CD4-positive, alpha-beta T cell (primary cell): ENCODE results near the gene TSPAN18. TPM values are rescaled to one million over a fixed set of nuclear protein-coding genes. Genes with fewer than 3 reads are reported as not detected.

ENCODE experiments used
- ATAC-seq: fragments of 200-7000 bp; cut with Tn5 transposase; one replicate; pipeline ENCODE4 v1.10.0; 2022; ENCODE audit warnings: mild to moderate bottlenecking; ENCODE audit not compliant: poor library complexity
- CTCF ChIA-PET: fragments of 350-600 bp; sonication (Branson Sonifier 250); formaldehyde crosslinking; loops from one replicate; lab custom pipeline; 2021; ENCODE audit warnings: antibody characterized with exemption, inconsistent platforms; lab: Charles Lee
- POLR2A ChIA-PET: fragments of 350-600 bp; sonication (Branson Sonifier 250); formaldehyde crosslinking; loops from one replicate; lab custom pipeline; 2021; ENCODE audit warnings: antibody characterized with exemption, inconsistent platforms; lab: Charles Lee
- DNase-seq, 14 experiments: peaks; one replicate each; pipeline ENCODE4 v3.0.0-alpha.2; 2013 to 2020; ENCODE audit warnings: mixed read lengths in 2 of 14
- H3K27ac ChIP-seq, 2 donors: one replicate each; pipeline versions ENCODE4 v1.5.1 to v1.7.0; 2013; ENCODE audit warnings: low read length in 2 of 2, low read depth in 1 of 2, mild to moderate bottlenecking in 1 of 2
- H3K27me3 ChIP-seq, 2 experiments: 1 replicate in 1 of 2; 2 replicates in 1 of 2; pipeline versions ENCODE4 v1.6.1 to v1.7.0; 2013; ENCODE audit warnings: low read length in 2 of 2, control low read depth in 1 of 2, mild to moderate bottlenecking in 1 of 2, moderate library complexity in 1 of 2; ENCODE audit not compliant: insufficient read depth in 2 of 2, control insufficient read depth in 1 of 2
- H3K36me3 ChIP-seq: one replicate; pipeline ENCODE4 v1.6.1; 2013; ENCODE audit warnings: low read length, control low read depth; ENCODE audit not compliant: insufficient read depth
- H3K4me1 ChIP-seq: one replicate; pipeline ENCODE4 v1.6.1; 2013; ENCODE audit warnings: low read length, control low read depth; ENCODE audit not compliant: insufficient read depth
- H3K4me3 ChIP-seq: one replicate; pipeline ENCODE4 v1.5.1; 2013; ENCODE audit warnings: mild to moderate bottlenecking, low read length, moderate library complexity
- H3K9me3 ChIP-seq, 2 experiments: 1 replicate in 1 of 2; 2 replicates in 1 of 2; pipeline versions ENCODE4 v1.6.1 to v1.7.0; 2013; ENCODE audit warnings: low read length in 2 of 2, mild to moderate bottlenecking in 2 of 2, control low read depth in 1 of 2, moderate library complexity in 1 of 2; ENCODE audit not compliant: control insufficient read depth in 1 of 2, insufficient read depth in 1 of 2
- H3K27ac Mint-ChIP-seq: one replicate; pipeline ENCODE4 v1.8.0; 2020; ENCODE audit warnings: mixed read lengths
- H3K27me3 Mint-ChIP-seq: one replicate; pipeline ENCODE4 v1.8.0; 2021; ENCODE audit warnings: mixed read lengths
- H3K36me3 Mint-ChIP-seq: one replicate; pipeline ENCODE4 v1.8.0; 2021; ENCODE audit warnings: low read depth, mixed read lengths
- H3K4me1 Mint-ChIP-seq: one replicate; pipeline ENCODE4 v1.8.0; 2021; ENCODE audit warnings: low read depth, mixed read lengths
- H3K4me3 Mint-ChIP-seq: one replicate; pipeline ENCODE4 v1.8.0; 2020; ENCODE audit warnings: mild to moderate bottlenecking, mixed read lengths
- H3K9me3 Mint-ChIP-seq: one replicate; pipeline ENCODE4 v1.8.0; 2020; ENCODE audit warnings: mixed read lengths
- CTCF ChIP-seq: fragments of 200-600 bp; IDR thresholded peaks from one replicate; pipeline ENCODE4 v1.8.0; 2022; ENCODE audit warnings: antibody characterized with exemption, mild to moderate bottlenecking
- intact Hi-C, 2 experiments: fragments of 100-400 bp; cut with DNase I in 1 of 2; cut with micrococcal nuclease in 1 of 2; formaldehyde crosslinking; loops; one replicate each; pipeline versions ENCODE4 v1.15.1 to v1.9.0; 2023 to 2025; cut with DNase I, micrococcal nuclease
- total RNA-seq, 174 experiments: library from RNA in 2 of 174; stranded (reverse) in 2 of 174; gene quantifications; one replicate each; pipeline ENCODE4 v1.2.3 and lab custom pipeline; 2021 to 2026

Gene TSPAN18
- total RNA-seq, 2 experiments from 2014 or later = 23.0 to 25.3 TPM

- CTCF ChIA-PET = interaction anchor here (0.7 kb wide), 1 partner anchor 65 kb away, joined by 3 read pairs; no protein-coding TSS in a partner anchor
- no peaks in the 10 kb centered on the region for H3K9me3 ChIP-seq
- no peak overlapping the region for H3K4me3 ChIP-seq
- H3K4me3 Mint-ChIP-seq = no peak overlapping the region
- H3K27ac ChIP-seq = no peak overlapping the region
- no peaks in the 10 kb centered on the region for H3K27me3 Mint-ChIP-seq
- ATAC-seq = no peak
- no peaks in the 10 kb centered on the region for H3K4me1 Mint-ChIP-seq
- no peak for TF ChIP-seq CTCF
- no peaks in the 10 kb centered on the region for H3K4me1 ChIP-seq
- DNase-seq = no peak
- no peaks in the 10 kb centered on the region for H3K27me3 ChIP-seq
- POLR2A ChIA-PET = no interaction called here
- H3K9me3 Mint-ChIP-seq = no peaks in the 10 kb centered on the region
- no peak overlapping the region for H3K27ac Mint-ChIP-seq
- intact Hi-C loops = no loop called here
- no peaks in the 10 kb centered on the region for H3K36me3 Mint-ChIP-seq
- H3K36me3 ChIP-seq = no peaks in the 10 kb centered on the region
These were observed 239.9 kb downstream of the TSPAN18 start for GRCh38 chr11:44966694-44967093.

- intact Hi-C loops = no loop called here
- no peak for ATAC-seq
- ChIA-PET CTCF (no interaction called here), POLR2A (no interaction called here)
- Histone ChIP-seq H3K4me3 (no peak overlapping the region), H3K27ac (no peak overlapping the region), H3K4me1 (no peaks in the 10 kb centered on the region), H3K27me3 (no peaks in the 10 kb centered on the region), H3K36me3 (no peaks in the 10 kb centered on the region), H3K9me3 (no peaks in the 10 kb centered on the region)
- Mint-ChIP-seq H3K9me3 (no peaks in the 10 kb centered on the region), H3K4me1 (no peaks in the 10 kb centered on the region), H3K27ac (no peak overlapping the region), H3K36me3 (no peaks in the 10 kb centered on the region), H3K27me3 (no peaks in the 10 kb centered on the region), H3K4me3 (no peak overlapping the region)
- DNase-seq = no peak
- TF ChIP-seq CTCF = no peak
These were observed 241.3 kb downstream of the TSPAN18 start for GRCh38 chr11:44967930-44968496.

GRCh38 chr11:44968510-44968909 lies 241.7 kb downstream of the TSPAN18 start:
- DNase-seq (no peak), ATAC-seq (no peak)
- no peaks in the 10 kb centered on the region for H3K27me3 Mint-ChIP-seq
- H3K27ac Mint-ChIP-seq = no peak overlapping the region
- no peak overlapping the region for H3K27ac ChIP-seq
- H3K4me3 ChIP-seq = no peak overlapping the region
- H3K4me1 ChIP-seq = no peaks in the 10 kb centered on the region
- POLR2A ChIA-PET = no interaction called here
- no peak for TF ChIP-seq CTCF
- H3K27me3 ChIP-seq = no peaks in the 10 kb centered on the region
- H3K4me3 Mint-ChIP-seq = no peak overlapping the region
- H3K9me3 Mint-ChIP-seq = no peaks in the 10 kb centered on the region
- H3K36me3 Mint-ChIP-seq = no peaks in the 10 kb centered on the region
- CTCF ChIA-PET = no interaction called here
- intact Hi-C loops = no loop called here
- H3K36me3 ChIP-seq = no peaks in the 10 kb centered on the region
- no peaks in the 10 kb centered on the region for H3K4me1 Mint-ChIP-seq
- no peaks in the 10 kb centered on the region for H3K9me3 ChIP-seq
